ENCODE results near the gene SURF6.
A peak's percentile ranks its signal among the peaks of the same experiment; 100 is the strongest.
"Not testable (repeated sequence)": the region's sequence is repeated elsewhere in the genome, so short reads cannot be mapped to it uniquely, and the experiment has no call there.

SURF6 gene

GRCh38 chr9:133339641-133340040 lies 3.7 kb upstream of the SURF6 start:
- peaks cover 68% of the 10 kb centered on the region for H3K36me3 ChIP-seq (ENCODE audit: control insufficient read depth, low read length)
- no peak for TF ChIP-seq EZH2phosphoT487 (IDR thresholded peaks at IDR 0.05; ENCODE audit: borderline replicate concordance, low read length)
- no peak for TF ChIP-seq CTCF (IDR thresholded peaks at IDR 0.05; ENCODE audit: low read depth, low read length, poor library complexity, severe bottlenecking)

GRCh38 chr9:133334888-133335287 lies 1.1 kb downstream of the SURF6 start:
- H3K27me3 ChIP-seq (ENCODE audit: control insufficient read depth, low read length); H4K20me1 ChIP-seq (ENCODE audit: control insufficient read depth, insufficient read depth, low read depth, low read length); H3K9me2 ChIP-seq (replicated peaks; ENCODE audit: control insufficient read depth, low read length); H3K9me3 ChIP-seq (ENCODE audit: control insufficient read depth, insufficient read depth, low read length): not testable (repeated sequence)
- Histone ChIP-seq H3K27ac (ENCODE audit: low read depth, low read length) (peak overlapping the region; percentile 65; the same call in 1 of the 2 replicates), H3K4me2 (ENCODE audit: low read length) (peak overlapping the region; percentile 83), H3K4me3 (ENCODE audit: low read length) (peak overlapping the region; percentile 80), H3K36me3 (ENCODE audit: control insufficient read depth, low read length) (peaks cover 62% of the 10 kb centered on the region), H3K79me2 (ENCODE audit: control insufficient read depth, low read length) (peaks cover 37% of the 10 kb centered on the region), H3F3A (ENCODE audit: control insufficient read depth, insufficient read depth) (peaks cover 15% of the 10 kb centered on the region), H3K4me1 (ENCODE audit: control insufficient read depth, low read length) (peaks cover 28% of the 10 kb centered on the region)

More at GRCh38 chr9:133339641-133340040, 3.7 kb upstream of the SURF6 start:
- 0 out of 2 replicates have a peak overlapping the region, but pooled peaks have one; percentile 58 for H3K4me2 ChIP-seq (ENCODE audit: low read length)
- no peaks in the 10 kb centered on the region for H3K9me2 ChIP-seq (replicated peaks; ENCODE audit: control insufficient read depth, low read length)
- H3K9me3 ChIP-seq (ENCODE audit: control insufficient read depth, insufficient read depth, low read length), result no peaks in the 10 kb centered on the region
- no peaks in the 10 kb centered on the region for H3K27me3 ChIP-seq (ENCODE audit: control insufficient read depth, low read length)
- peaks cover 13% of the 10 kb centered on the region for H3K79me2 ChIP-seq (ENCODE audit: control insufficient read depth, low read length)
- peaks cover 6% of the 10 kb centered on the region; the same call in 1 of the 2 replicates for H4K20me1 ChIP-seq (ENCODE audit: control insufficient read depth, insufficient read depth, low read depth, low read length)
- H3F3A ChIP-seq (ENCODE audit: control insufficient read depth, insufficient read depth), result peaks cover 16% of the 10 kb centered on the region
- H3K27ac ChIP-seq (ENCODE audit: low read depth, low read length), result peak overlapping the region; percentile 33; the same call in 1 of the 2 replicates
- H3K4me1 ChIP-seq (ENCODE audit: control insufficient read depth, low read length), result peaks cover 46% of the 10 kb centered on the region
- H3K4me3 ChIP-seq (ENCODE audit: low read length), result no peak overlapping the region

GRCh38 chr9:133334161-133334560 lies 1.8 kb downstream of the SURF6 start:
- H3K36me3 ChIP-seq (ENCODE audit: control insufficient read depth, low read length), result peaks cover 58% of the 10 kb centered on the region
- TF ChIP-seq CTCF (IDR thresholded peaks at IDR 0.05; ENCODE audit: low read depth, low read length, poor library complexity, severe bottlenecking) (no peak), EZH2phosphoT487 (IDR thresholded peaks at IDR 0.05; ENCODE audit: borderline replicate concordance, low read length) (no peak)
- no peaks in the 10 kb centered on the region for H3K9me2 ChIP-seq (replicated peaks; ENCODE audit: control insufficient read depth, low read length)
- H3F3A ChIP-seq (ENCODE audit: control insufficient read depth, insufficient read depth), result peaks cover 12% of the 10 kb centered on the region
- peaks cover 10% of the 10 kb centered on the region; the same call in 1 of the 2 replicates for H4K20me1 ChIP-seq (ENCODE audit: control insufficient read depth, insufficient read depth, low read depth, low read length)
- peaks cover 23% of the 10 kb centered on the region for H3K4me1 ChIP-seq (ENCODE audit: control insufficient read depth, low read length)
- H3K4me2 ChIP-seq (ENCODE audit: low read length), result peak overlapping the region; percentile 83
- no peaks in the 10 kb centered on the region for H3K27me3 ChIP-seq (ENCODE audit: control insufficient read depth, low read length)
- peak overlapping the region; percentile 80 for H3K4me3 ChIP-seq (ENCODE audit: low read length)
- no peak overlapping the region for H3K27ac ChIP-seq (ENCODE audit: low read depth, low read length)
- peaks cover 37% of the 10 kb centered on the region for H3K79me2 ChIP-seq (ENCODE audit: control insufficient read depth, low read length)
- no peaks in the 10 kb centered on the region for H3K9me3 ChIP-seq (ENCODE audit: control insufficient read depth, insufficient read depth, low read length)

- peaks cover 7% of the 10 kb centered on the region for H3F3A ChIP-seq (ENCODE audit: control insufficient read depth, insufficient read depth)
- H3K9me2 ChIP-seq (replicated peaks; ENCODE audit: control insufficient read depth, low read length), result no peaks in the 10 kb centered on the region
- H3K4me3 ChIP-seq (ENCODE audit: low read length), result no peak overlapping the region
- H3K9me3 ChIP-seq (ENCODE audit: control insufficient read depth, insufficient read depth, low read length), result no peaks in the 10 kb centered on the region
- peaks cover 23% of the 10 kb centered on the region for H3K4me1 ChIP-seq (ENCODE audit: control insufficient read depth, low read length)
- no peak overlapping the region for H3K27ac ChIP-seq (ENCODE audit: low read depth, low read length)
- H3K4me2 ChIP-seq (ENCODE audit: low read length), result no peak overlapping the region
- H3K27me3 ChIP-seq (ENCODE audit: control insufficient read depth, low read length), result no peaks in the 10 kb centered on the region
- H4K20me1 ChIP-seq (ENCODE audit: control insufficient read depth, insufficient read depth, low read depth, low read length), result peaks cover 12% of the 10 kb centered on the region
- H3K36me3 ChIP-seq (ENCODE audit: control insufficient read depth, low read length), result peaks cover 54% of the 10 kb centered on the region
- H3K79me2 ChIP-seq (ENCODE audit: control insufficient read depth, low read length), result peaks cover 37% of the 10 kb centered on the region
- no peak for TF ChIP-seq EZH2phosphoT487 (IDR thresholded peaks at IDR 0.05; ENCODE audit: borderline replicate concordance, low read length)
- TF ChIP-seq CTCF (IDR thresholded peaks at IDR 0.05; ENCODE audit: low read depth, low read length, poor library complexity, severe bottlenecking), result no peak
Measured at GRCh38 chr9:133333566-133333965, 2.4 kb downstream of the SURF6 start.
